Endodermal cell (in vitro differentiated cells): ENCODE measurements around the gene PAFAH1B1. TPM values are rescaled to one million over a fixed set of nuclear protein-coding genes. Genes with fewer than 3 reads are reported as not detected.

Experiments
- DNase-seq: peaks from one replicate; pipeline ENCODE4 v3.0.0-alpha.2; 2017
- H3K27ac ChIP-seq: 2 replicates; pipeline ENCODE4 v1.5.1; 2013; ENCODE audit warnings: mild to moderate bottlenecking, low read depth, low read length, moderate library complexity
- H3K27me3 ChIP-seq: 2 replicates; pipeline ENCODE4 v1.6.1; 2013; ENCODE audit warnings: mild to moderate bottlenecking, low read length, moderate library complexity; ENCODE audit not compliant: insufficient read depth, control insufficient read depth, poor library complexity, severe bottlenecking
- H3K36me3 ChIP-seq: 2 replicates; pipeline ENCODE4 v1.7.0; 2013; ENCODE audit warnings: mild to moderate bottlenecking, low read length, moderate library complexity; ENCODE audit not compliant: control insufficient read depth, insufficient read depth
- H3K4me1 ChIP-seq: one replicate; pipeline ENCODE4 v1.7.0; 2013; ENCODE audit warnings: low read length; ENCODE audit not compliant: control insufficient read depth, insufficient read depth
- H3K4me3 ChIP-seq: 2 replicates; pipeline ENCODE4 v1.5.1; 2013; ENCODE audit warnings: mild to moderate bottlenecking, low read length, moderate library complexity
- H3K9ac ChIP-seq: 2 replicates; pipeline ENCODE4 v1.6.1; 2013; ENCODE audit warnings: mild to moderate bottlenecking, low read length, moderate library complexity; ENCODE audit not compliant: poor library complexity, severe bottlenecking; ENCODE audit errors: extremely low read depth
- H3K9me3 ChIP-seq: 2 replicates; pipeline ENCODE4 v1.6.1; 2013; ENCODE audit warnings: mild to moderate bottlenecking, low read length, moderate library complexity; ENCODE audit not compliant: control insufficient read depth
- H3K27ac Mint-ChIP-seq: 2 replicates; pipeline ENCODE4 v1.8.0; 2020; ENCODE audit warnings: mixed read lengths
- H3K27me3 Mint-ChIP-seq: 2 replicates; pipeline ENCODE4 v1.8.0; 2021; ENCODE audit warnings: mild to moderate bottlenecking, mixed read lengths; ENCODE audit not compliant: insufficient read depth
- H3K36me3 Mint-ChIP-seq: 2 replicates; pipeline ENCODE4 v1.8.0; 2020; ENCODE audit warnings: low read depth, mixed read lengths
- H3K4me1 Mint-ChIP-seq: 2 replicates; pipeline ENCODE4 v1.8.0; 2020; ENCODE audit warnings: mixed read lengths
- H3K4me3 Mint-ChIP-seq: 2 replicates; pipeline ENCODE4 v1.8.0; 2020; ENCODE audit warnings: mild to moderate bottlenecking, moderate library complexity, mixed read lengths
- H3K9me3 Mint-ChIP-seq: 2 replicates; pipeline ENCODE4 v1.8.0; 2020; ENCODE audit warnings: mild to moderate bottlenecking, mixed read lengths
- CTCF ChIP-seq: fragments of 200-600 bp; sonication (generic); conservative IDR thresholded peaks from 2 replicates; pipeline ENCODE4 v1.5.0; 2021; ENCODE audit warnings: antibody characterized with exemption, mild to moderate bottlenecking
- WGBS, 2 experiments: methylation state at CpG; one replicate each; pipeline versions ENCODE4 v1.1.5 to v1.1.7; 2013; ENCODE audit warnings: missing lambda C conversion rate in 2 of 2, mixed read lengths in 1 of 2; ENCODE audit not compliant: insufficient coverage in 1 of 2, insufficient read length in 1 of 2; 5-methylcytosine and 5-hydroxymethylcytosine counted together
- total RNA-seq, 2 donors: library from RNA; stranded (reverse); fragmentation: NEBNext Ultra II Directional in 1 of 2; extraction: Animal tissue kit (Norgen Biotek cat#: 25700) in 1 of 2; gene quantifications; 2 replicates in 1 of 2; 3 replicates in 1 of 2; pipeline ENCODE4 v1.2.1, GENCODE V29; 2021

PAFAH1B1 gene
- total RNA-seq, 2 donors from 2014 or later, result 157 to 200 TPM

GRCh38 chr17:2594722-2595599 is 1.5 kb downstream of the PAFAH1B1 start:
- H3K27ac Mint-ChIP-seq, result peak overlapping the region; percentile 89
- Histone ChIP-seq H3K27me3 (no peaks in the 10 kb centered on the region), H3K9me3 (no peaks in the 10 kb centered on the region), H3K4me3 (peak overlapping the region; percentile 100), H3K27ac (peak overlapping the region; percentile 99), H3K9ac (peak overlapping the region; percentile 93), H3K4me1 (no peaks in the 10 kb centered on the region), H3K36me3 (peaks cover 3% of the 10 kb centered on the region)
- peak; percentile 48 for DNase-seq
- peaks cover 3% of the 10 kb centered on the region for H3K9me3 Mint-ChIP-seq
- 0 to 5% methylated on average over 10 to 16 of the region's 16 CpGs for WGBS, 2 experiments
- no peak for TF ChIP-seq CTCF
- H3K4me3 Mint-ChIP-seq, result peak overlapping the region; percentile 80
- peaks cover 35% of the 10 kb centered on the region for H3K4me1 Mint-ChIP-seq
- H3K36me3 Mint-ChIP-seq, result peaks cover 5% of the 10 kb centered on the region
- H3K27me3 Mint-ChIP-seq, result no peaks in the 10 kb centered on the region

- H3K36me3 Mint-ChIP-seq, result peaks cover 5% of the 10 kb centered on the region
- Histone ChIP-seq H3K27ac (no peak overlapping the region), H3K4me1 (no peaks in the 10 kb centered on the region), H3K9me3 (no peaks in the 10 kb centered on the region), H3K9ac (peak overlapping the region; percentile 93), H3K4me3 (peak overlapping the region; percentile 100), H3K36me3 (peaks cover 3% of the 10 kb centered on the region), H3K27me3 (no peaks in the 10 kb centered on the region)
- TF ChIP-seq CTCF, result no peak
- no peaks in the 10 kb centered on the region for H3K27me3 Mint-ChIP-seq
- H3K9me3 Mint-ChIP-seq, result peaks cover 3% of the 10 kb centered on the region
- peak; percentile 36 for DNase-seq
- H3K4me1 Mint-ChIP-seq, result peaks cover 35% of the 10 kb centered on the region
- H3K27ac Mint-ChIP-seq, result no peak overlapping the region
- WGBS, 2 experiments, result 36 to 47% methylated on average over 3 to 4 of the region's 4 CpGs
- peak overlapping the region; percentile 80 for H3K4me3 Mint-ChIP-seq
Measured at GRCh38 chr17:2595716-2596115, 2.3 kb downstream of the PAFAH1B1 start.

- 93 to 94% methylated on average over 2 to 6 of the region's 8 CpGs for WGBS, 2 experiments
- Histone ChIP-seq H3K27me3 (no peaks in the 10 kb centered on the region), H3K4me3 (no peak overlapping the region), H3K27ac (no peak overlapping the region), H3K4me1 (peaks cover 2% of the 10 kb centered on the region), H3K36me3 (peaks cover 3% of the 10 kb centered on the region), H3K9me3 (no peaks in the 10 kb centered on the region), H3K9ac (no peak overlapping the region)
- Mint-ChIP-seq H3K4me3 (no peak overlapping the region), H3K9me3 (peaks cover 3% of the 10 kb centered on the region), H3K27me3 (no peaks in the 10 kb centered on the region), H3K36me3 (peaks cover 5% of the 10 kb centered on the region), H3K4me1 (peaks cover 41% of the 10 kb centered on the region), H3K27ac (no peak overlapping the region)
- peak; percentile 21 for DNase-seq
- no peak for TF ChIP-seq CTCF
Measured at GRCh38 chr17:2598166-2598565, 4.7 kb downstream of the PAFAH1B1 start.
